ENCODE data around the gene PLA2G6.
"Not testable (repeated sequence)": the region's sequence is repeated elsewhere in the genome, so short reads cannot be mapped to it uniquely, and the experiment has no call there.

PLA2G6 gene

GRCh38 chr22:38164551-38164918 is 17.1 kb downstream of the PLA2G6 start:
- no peak overlapping the region for H3K4me3 ChIP-seq (replicated peaks; ENCODE audit: low read depth, low read length)
- no peak for TF ChIP-seq CTCF (IDR thresholded peaks at IDR 0.05; ENCODE audit: low read depth, low read length, missing control alignments)
- no peak for DNase-seq (ENCODE audit: extremely low read depth, low read depth)

- no peak for TF ChIP-seq CTCF (IDR thresholded peaks at IDR 0.05; ENCODE audit: low read depth, low read length, missing control alignments)
- H3K4me3 ChIP-seq (replicated peaks; ENCODE audit: low read depth, low read length), result no peak overlapping the region
- no peak for DNase-seq (ENCODE audit: extremely low read depth, low read depth)
Observed at GRCh38 chr22:38163844-38164550, 17.6 kb downstream of the PLA2G6 start.

- DNase-seq (ENCODE audit: extremely low read depth, low read depth), result no peak
- TF ChIP-seq CTCF (IDR thresholded peaks at IDR 0.05; ENCODE audit: low read depth, low read length, missing control alignments), result no peak
- H3K4me3 ChIP-seq (replicated peaks; ENCODE audit: low read depth, low read length), result no peak overlapping the region
Observed at GRCh38 chr22:38162881-38163843, 18.5 kb downstream of the PLA2G6 start.

GRCh38 chr22:38155703-38156102 is 25.9 kb downstream of the PLA2G6 start:
- DNase-seq (ENCODE audit: extremely low read depth, low read depth), result no peak
- TF ChIP-seq CTCF (IDR thresholded peaks at IDR 0.05; ENCODE audit: low read depth, low read length, missing control alignments), result no peak
- H3K4me3 ChIP-seq (replicated peaks; ENCODE audit: low read depth, low read length), result no peak overlapping the region

GRCh38 chr22:38154563-38154915 is 27.1 kb downstream of the PLA2G6 start:
- not testable (repeated sequence) for H3K4me3 ChIP-seq (replicated peaks; ENCODE audit: low read depth, low read length); DNase-seq (ENCODE audit: extremely low read depth, low read depth)

- TF ChIP-seq CTCF (IDR thresholded peaks at IDR 0.05; ENCODE audit: low read depth, low read length, missing control alignments), result peak; percentile 15
- DNase-seq (ENCODE audit: extremely low read depth, low read depth), result no peak
- no peak overlapping the region for H3K4me3 ChIP-seq (replicated peaks; ENCODE audit: low read depth, low read length)
Observed at GRCh38 chr22:38153821-38154562, 27.6 kb downstream of the PLA2G6 start.

- no peak for DNase-seq (ENCODE audit: extremely low read depth, low read depth)
- no peak for TF ChIP-seq CTCF (IDR thresholded peaks at IDR 0.05; ENCODE audit: low read depth, low read length, missing control alignments)
- no peak overlapping the region for H3K4me3 ChIP-seq (replicated peaks; ENCODE audit: low read depth, low read length)
Observed at GRCh38 chr22:38151126-38151500, 30.5 kb downstream of the PLA2G6 start.
